HEK293T (cell line): ENCODE data around the gene PRKCB.

Experiments used
- CTCF ChIA-PET: fragments of 350-600 bp; formaldehyde crosslinking; extraction: SDS; loops from one replicate; lab custom pipeline; 2021; ENCODE audit warnings: antibody characterized with exemption, inconsistent platforms; lab: Yijun Ruan, JAX
- POLR2A ChIA-PET: fragments of 350-600 bp; formaldehyde crosslinking; extraction: SDS; loops from one replicate; lab custom pipeline; 2020; ENCODE audit warnings: antibody characterized with exemption, inconsistent platforms; lab: Yijun Ruan, JAX
- DNase-seq: peaks from one replicate; pipeline ENCODE4 v3.0.0; 2012; ENCODE audit warnings: mixed read lengths; ENCODE audit errors: extremely low spot score
- ARNT ChIP-seq: fragments of 450-650 bp; IDR thresholded peaks from 2 replicates; pipeline ENCODE4 v1.6.1; 2017; ENCODE audit warnings: mild to moderate bottlenecking
- BHLHE40 ChIP-seq: fragments of 450-650 bp; IDR thresholded peaks from 2 replicates; pipeline ENCODE4 v1.6.1; 2016; ENCODE audit warnings: mild to moderate bottlenecking, moderate library complexity, borderline replicate concordance
- CTBP1 ChIP-seq: fragments of 450-650 bp; IDR thresholded peaks from 2 replicates; pipeline ENCODE4 v1.6.1; 2016; ENCODE audit warnings: borderline replicate concordance
- ELF4 ChIP-seq: fragments of 450-650 bp; IDR thresholded peaks from 2 replicates; pipeline ENCODE4 v1.6.1; 2017; ENCODE audit warnings: antibody characterized with exemption
- FOXA1 ChIP-seq: fragments of 450-650 bp; IDR thresholded peaks from 2 replicates; pipeline ENCODE4 v1.6.1; 2016; ENCODE audit warnings: mild to moderate bottlenecking
- FOXK2 ChIP-seq: fragments of 450-650 bp; IDR thresholded peaks from 2 replicates; pipeline ENCODE4 v1.6.1; 2016; ENCODE audit warnings: mild to moderate bottlenecking
- FOXM1 ChIP-seq: fragments of 450-650 bp; IDR thresholded peaks from 2 replicates; pipeline ENCODE4 v1.6.1; 2017; ENCODE audit warnings: mild to moderate bottlenecking, borderline replicate concordance
- HDGF ChIP-seq: fragments of 450-650 bp; IDR thresholded peaks from 2 replicates; pipeline ENCODE4 v1.6.1; 2017; ENCODE audit warnings: antibody characterized with exemption, borderline replicate concordance
- L3MBTL2 ChIP-seq: fragments of 450-650 bp; conservative IDR thresholded peaks from 2 replicates; pipeline ENCODE4 v1.6.1; 2016; ENCODE audit warnings: mild to moderate bottlenecking
- LEF1 ChIP-seq: fragments of 450-650 bp; IDR thresholded peaks from 2 replicates; pipeline ENCODE4 v1.6.1; 2017; ENCODE audit warnings: mild to moderate bottlenecking, borderline replicate concordance
- NFRKB ChIP-seq: fragments of 450-650 bp; IDR thresholded peaks from 2 replicates; pipeline ENCODE4 v1.6.1; 2016; ENCODE audit warnings: mild to moderate bottlenecking, moderate library complexity
- SP1 ChIP-seq: fragments of 450-650 bp; IDR thresholded peaks from 2 replicates; pipeline ENCODE4 v1.6.1; 2017
- SUZ12 ChIP-seq: fragments of 450-650 bp; IDR thresholded peaks from 2 replicates; pipeline ENCODE4 v1.6.1; 2016; ENCODE audit warnings: mild to moderate bottlenecking
- TARDBP ChIP-seq: fragments of 450-650 bp; IDR thresholded peaks from 2 replicates; pipeline ENCODE4 v1.6.1; 2016
- ZNF384 ChIP-seq: fragments of 450-650 bp; IDR thresholded peaks from 2 replicates; pipeline ENCODE4 v1.6.1; 2016
- TF ChIP-seq, protein P1 (sequence below): fragments of 450-650 bp; IDR thresholded peaks from 2 replicates; pipeline ENCODE4 v1.6.1; 2016

The PRKCB gene

DNA sequence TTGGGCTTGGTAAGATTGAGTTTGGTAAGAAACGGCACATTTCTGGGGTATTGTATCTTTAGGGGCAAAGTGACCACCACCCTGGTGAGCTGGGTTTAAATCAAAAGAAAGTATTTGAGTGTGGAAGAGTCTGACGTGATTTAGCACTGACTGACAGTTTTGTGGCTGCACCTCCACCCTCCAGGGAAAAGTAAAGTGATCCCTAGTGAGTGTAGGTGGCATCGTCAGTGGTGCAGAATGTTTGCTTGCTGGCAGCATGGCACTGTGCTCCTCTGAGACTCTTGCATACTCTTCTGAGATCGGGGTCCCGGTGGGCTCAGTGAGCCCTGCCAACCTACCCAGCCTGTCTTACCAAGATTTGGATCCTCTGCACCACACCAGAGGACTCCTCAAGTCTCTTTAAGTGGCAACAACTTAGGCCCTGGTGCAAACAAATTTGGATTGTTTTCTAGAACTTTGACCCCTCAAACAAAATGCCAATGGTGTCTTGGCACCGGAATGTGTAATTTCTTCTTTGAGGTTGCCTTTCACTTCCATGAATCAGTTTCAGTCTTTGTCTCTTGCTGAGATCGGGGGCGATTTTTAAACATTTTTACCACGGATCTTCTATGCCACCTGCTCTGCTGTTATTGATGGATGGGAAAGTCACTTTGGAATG, 2.8 kb downstream of the PRKCB start:
- DNase-seq, result no peak
- TF ChIP-seq, protein P1, sequence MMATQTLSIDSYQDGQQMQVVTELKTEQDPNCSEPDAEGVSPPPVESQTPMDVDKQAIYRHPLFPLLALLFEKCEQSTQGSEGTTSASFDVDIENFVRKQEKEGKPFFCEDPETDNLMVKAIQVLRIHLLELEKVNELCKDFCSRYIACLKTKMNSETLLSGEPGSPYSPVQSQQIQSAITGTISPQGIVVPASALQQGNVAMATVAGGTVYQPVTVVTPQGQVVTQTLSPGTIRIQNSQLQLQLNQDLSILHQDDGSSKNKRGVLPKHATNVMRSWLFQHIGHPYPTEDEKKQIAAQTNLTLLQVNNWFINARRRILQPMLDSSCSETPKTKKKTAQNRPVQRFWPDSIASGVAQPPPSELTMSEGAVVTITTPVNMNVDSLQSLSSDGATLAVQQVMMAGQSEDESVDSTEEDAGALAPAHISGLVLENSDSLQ, result 0 out of 2 replicates have a peak, but pooled peaks have one; percentile 14
- TF ChIP-seq SP1, result no peak
- TF ChIP-seq L3MBTL2, result no peak
- no peak for TF ChIP-seq HDGF
- no peak for TF ChIP-seq TARDBP
- ChIA-PET CTCF (interaction anchor here (0.6 kb wide), 1 partner anchor 27 kb away, joined by 3 read pairs; no protein-coding TSS in a partner anchor), POLR2A (no interaction called here)

DNA sequence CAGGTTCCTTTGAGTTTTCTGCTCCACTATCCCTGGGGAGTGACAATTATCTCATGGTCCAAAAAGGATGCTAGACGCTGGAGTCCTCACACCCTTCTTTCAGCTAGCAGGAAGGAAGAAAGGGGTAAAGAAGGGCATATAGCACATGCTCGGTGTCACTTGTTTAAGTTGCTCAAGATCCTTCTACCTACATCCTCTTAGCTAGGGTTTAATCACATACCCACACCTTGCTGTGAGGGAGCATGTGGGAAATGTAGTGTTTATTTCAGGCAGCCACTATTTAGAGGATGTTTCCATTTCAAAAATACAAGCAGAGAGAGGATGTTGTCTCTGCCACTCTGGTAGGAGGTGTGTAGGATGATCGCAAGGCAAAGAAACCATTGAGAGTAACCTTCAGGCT, 4.5 kb downstream of the PRKCB start:
- ChIA-PET CTCF (no interaction called here), POLR2A (no interaction called here)
- DNase-seq, result no peak
- TF ChIP-seq CTBP1, result no peak
- no peak for TF ChIP-seq FOXM1
- TF ChIP-seq BHLHE40, result no peak
- TF ChIP-seq SP1, result no peak
- no peak for TF ChIP-seq ARNT
- no peak for TF ChIP-seq TARDBP
- no peak for TF ChIP-seq FOXA1
- no peak for TF ChIP-seq SUZ12
- no peak for TF ChIP-seq LEF1

DNA sequence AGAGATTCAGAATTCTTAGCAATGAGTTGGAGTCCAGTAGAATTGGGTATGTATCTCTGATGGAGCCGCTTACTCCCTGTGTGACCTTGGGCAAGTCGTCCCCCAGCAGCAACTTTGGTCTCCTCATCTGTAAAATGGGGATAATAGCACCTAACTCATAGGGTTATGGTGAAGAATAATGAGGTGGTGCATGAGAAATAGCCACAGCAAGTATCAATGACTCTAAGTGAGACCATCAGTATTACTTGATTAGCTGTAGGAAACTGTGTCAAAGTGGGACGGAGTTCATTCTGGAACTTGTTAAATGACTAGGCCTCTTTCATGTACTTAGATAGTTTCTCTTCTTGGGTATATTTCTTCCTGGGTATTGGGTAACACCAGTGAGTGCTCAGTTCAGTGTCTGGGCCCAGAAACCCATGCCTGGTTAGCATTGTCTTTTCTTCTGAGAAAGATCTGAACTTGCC, 6.4 kb downstream of the PRKCB start:
- ChIA-PET POLR2A (no interaction called here), CTCF (no interaction called here)
- TF ChIP-seq LEF1 (no peak), ZNF384 (no peak), L3MBTL2 (no peak), SP1 (no peak), SUZ12 (no peak), FOXA1 (no peak), BHLHE40 (no peak), CTBP1 (no peak), ELF4 (no peak), FOXM1 (no peak), HDGF (no peak), TARDBP (no peak), ARNT (no peak), FOXK2 (no peak), NFRKB (no peak)
- TF ChIP-seq, protein P1, result no peak
- DNase-seq, result no peak

DNA sequence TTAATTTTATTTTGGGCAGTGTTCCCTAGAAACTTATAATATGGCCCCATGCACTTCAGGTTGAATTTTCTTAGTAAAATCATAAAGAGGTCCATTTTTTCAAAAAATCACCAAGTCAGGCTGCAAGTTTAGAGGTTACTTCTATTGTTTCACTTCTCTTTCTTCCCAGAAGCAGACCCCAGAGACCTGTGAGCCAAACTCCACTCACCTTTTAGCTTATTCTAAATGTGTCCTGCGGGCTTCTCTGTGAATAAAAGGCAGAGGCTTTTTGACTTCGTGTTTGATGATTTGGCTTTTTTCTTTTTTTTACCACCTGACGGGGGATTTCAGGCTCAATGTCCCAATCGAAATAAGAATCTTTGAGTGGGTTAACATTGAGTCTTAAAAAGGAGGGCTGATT, 7.4 kb downstream of the PRKCB start:
- TF ChIP-seq HDGF (no peak), L3MBTL2 (no peak), FOXK2 (no peak), BHLHE40 (no peak), TARDBP (no peak), ZNF384 (no peak), SP1 (no peak), SUZ12 (no peak), FOXM1 (no peak), NFRKB (no peak), FOXA1 (no peak), ELF4 (no peak), LEF1 (no peak), ARNT (no peak), CTBP1 (no peak)
- TF ChIP-seq, protein P1, result no peak
- ChIA-PET CTCF (no interaction called here), POLR2A (no interaction called here)
- DNase-seq, result no peak

DNA sequence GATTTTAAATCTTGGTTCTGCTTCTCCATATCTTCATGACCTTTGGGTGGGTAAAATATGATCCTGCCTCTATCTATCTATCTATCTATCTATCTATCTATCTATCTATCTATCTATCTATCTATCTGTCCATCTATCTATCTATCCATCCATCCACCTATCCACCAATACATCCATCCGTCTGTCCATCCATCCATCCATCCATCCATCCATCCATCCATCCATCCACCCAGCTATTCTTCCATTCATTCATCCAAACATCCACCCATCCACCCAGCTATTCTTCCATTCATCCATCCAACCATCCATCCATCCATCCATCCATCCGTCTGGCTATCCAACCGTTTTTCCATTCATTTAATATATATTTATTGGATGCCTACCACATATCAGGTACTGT, 11.5 kb downstream of the PRKCB start:
- no peak for DNase-seq
- TF ChIP-seq FOXK2 (no peak), LEF1 (no peak)
- CTCF ChIA-PET, result no interaction called here
- POLR2A ChIA-PET, result interaction anchor here (1.0 kb wide), 1 partner anchor 24 kb away, joined by 3 read pairs; no protein-coding TSS in a partner anchor

DNA sequence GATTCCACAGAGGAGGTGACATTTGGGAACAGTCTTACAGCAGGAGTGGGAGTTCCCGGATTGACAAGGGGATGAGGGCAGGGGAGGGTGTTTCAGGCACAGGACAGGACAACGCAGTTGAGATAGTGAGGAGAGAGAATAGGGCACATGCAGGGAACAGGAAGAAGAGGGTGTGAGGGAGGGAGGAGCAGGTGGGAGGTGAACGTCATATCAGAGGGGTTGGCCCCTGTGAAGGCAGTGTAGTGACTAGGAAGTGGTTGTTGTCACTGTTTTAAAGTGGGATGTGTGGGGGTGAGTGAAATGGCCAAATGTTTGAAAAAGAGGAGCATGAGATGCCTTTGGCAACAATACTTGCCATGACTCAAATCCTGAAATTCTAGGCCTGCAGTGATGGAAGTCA, 12.2 kb downstream of the PRKCB start:
- CTCF ChIA-PET, result no interaction called here
- no peak for DNase-seq
- POLR2A ChIA-PET, result no interaction called here
- TF ChIP-seq SUZ12 (no peak), CTBP1 (no peak), BHLHE40 (no peak), FOXK2 (no peak), ARNT (no peak), L3MBTL2 (no peak), HDGF (no peak), ELF4 (no peak), SP1 (no peak), ZNF384 (no peak), LEF1 (no peak), TARDBP (no peak), FOXM1 (no peak)
- TF ChIP-seq, protein P1, result no peak
